ENCODE results near the gene CCDC197. TPM values are rescaled to one million over a fixed set of nuclear protein-coding genes. Genes with fewer than 3 reads are reported as not detected.

CCDC197 gene
- total RNA-seq, 1 donor from 2014 or later, result not detected

- no peak for TF ChIP-seq CTCF (IDR thresholded peaks at IDR 0.05; ENCODE audit: unreplicated experiment)
- no peak for DNase-seq (ENCODE audit: low spot score)
- no peaks in the 10 kb centered on the region for H3K9me3 Mint-ChIP-seq (ENCODE audit: unreplicated experiment)
- H3K27me3 Mint-ChIP-seq (ENCODE audit: unreplicated experiment), result peaks cover 5% of the 10 kb centered on the region
- H3K36me3 Mint-ChIP-seq (ENCODE audit: low read depth, unreplicated experiment), result no peaks in the 10 kb centered on the region
- H3K4me3 Mint-ChIP-seq (ENCODE audit: unreplicated experiment), result no peak overlapping the region
- no peak overlapping the region for H3K27ac Mint-ChIP-seq (ENCODE audit: unreplicated experiment)
- H3K4me1 Mint-ChIP-seq (ENCODE audit: unreplicated experiment), result peaks cover 20% of the 10 kb centered on the region
These were observed 39.1 kb upstream of the CCDC197 start for GRCh38 chr14:93957751-93958566.

- H3K27ac Mint-ChIP-seq (ENCODE audit: unreplicated experiment), result peak overlapping the region; percentile 37
- H3K4me1 Mint-ChIP-seq (ENCODE audit: unreplicated experiment), result peaks cover 27% of the 10 kb centered on the region
- DNase-seq (ENCODE audit: low spot score), result no peak
- H3K27me3 Mint-ChIP-seq (ENCODE audit: unreplicated experiment), result peaks cover 8% of the 10 kb centered on the region
- no peak overlapping the region for H3K4me3 Mint-ChIP-seq (ENCODE audit: unreplicated experiment)
- no peaks in the 10 kb centered on the region for H3K9me3 Mint-ChIP-seq (ENCODE audit: unreplicated experiment)
- TF ChIP-seq CTCF (IDR thresholded peaks at IDR 0.05; ENCODE audit: unreplicated experiment), result no peak
- H3K36me3 Mint-ChIP-seq (ENCODE audit: low read depth, unreplicated experiment), result no peaks in the 10 kb centered on the region
These were observed 38.4 kb upstream of the CCDC197 start for GRCh38 chr14:93958567-93959238.

DNA sequence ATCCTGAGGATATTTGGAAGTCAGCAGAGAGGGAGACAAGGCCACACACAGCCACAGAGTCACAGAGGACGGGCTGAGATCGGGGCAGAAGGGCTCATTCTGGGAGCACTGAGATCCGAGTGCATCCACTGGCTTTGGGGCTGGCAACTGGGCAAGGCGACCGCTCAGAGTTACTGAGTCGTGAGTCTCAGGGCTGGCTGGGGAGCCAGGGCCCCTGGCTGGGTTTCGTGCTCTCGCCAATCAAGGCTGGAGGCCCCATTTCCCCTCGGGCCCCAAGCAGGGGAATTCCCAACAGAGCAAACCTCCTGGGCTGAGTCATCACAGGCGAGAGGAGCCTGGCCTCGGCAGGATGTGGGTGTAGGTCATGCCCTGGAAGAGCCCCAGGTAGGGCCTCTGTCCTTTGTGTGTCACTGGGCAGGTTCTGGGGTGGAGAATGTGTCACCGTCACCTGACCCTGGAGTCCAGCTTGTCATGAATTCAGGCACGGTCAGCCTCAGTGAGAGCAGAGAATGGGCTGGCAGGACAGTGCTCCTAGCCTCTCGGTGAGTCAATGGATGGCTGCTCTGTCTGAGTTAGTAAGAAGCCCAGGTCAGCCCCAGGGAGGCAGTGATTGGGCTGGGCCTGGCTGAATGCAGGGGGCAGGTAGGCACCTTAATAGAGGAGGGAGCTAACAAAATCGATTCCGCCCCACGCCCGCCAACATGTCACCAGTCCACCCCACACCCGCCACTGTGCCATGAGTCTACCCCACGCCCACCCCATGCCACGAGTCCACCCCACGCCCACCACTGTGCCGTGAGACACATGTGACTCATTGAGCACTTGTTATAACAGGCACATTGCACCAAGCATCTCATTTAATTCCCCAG is 37.6 kb upstream of the CCDC197 start:
- TF ChIP-seq CTCF (IDR thresholded peaks at IDR 0.05; ENCODE audit: unreplicated experiment), result no peak
- Mint-ChIP-seq H3K27me3 (ENCODE audit: unreplicated experiment) (peaks cover 6% of the 10 kb centered on the region), H3K27ac (ENCODE audit: unreplicated experiment) (peak overlapping the region; percentile 37), H3K9me3 (ENCODE audit: unreplicated experiment) (no peaks in the 10 kb centered on the region), H3K4me3 (ENCODE audit: unreplicated experiment) (no peak overlapping the region), H3K36me3 (ENCODE audit: low read depth, unreplicated experiment) (no peaks in the 10 kb centered on the region), H3K4me1 (ENCODE audit: unreplicated experiment) (peaks cover 28% of the 10 kb centered on the region)
- DNase-seq (ENCODE audit: low spot score), result peak; percentile 28

GRCh38 chr14:93960108-93960475 is 37.0 kb upstream of the CCDC197 start:
- Mint-ChIP-seq H3K9me3 (ENCODE audit: unreplicated experiment) (no peaks in the 10 kb centered on the region), H3K4me3 (ENCODE audit: unreplicated experiment) (no peak overlapping the region), H3K4me1 (ENCODE audit: unreplicated experiment) (peaks cover 28% of the 10 kb centered on the region), H3K27ac (ENCODE audit: unreplicated experiment) (no peak overlapping the region), H3K36me3 (ENCODE audit: low read depth, unreplicated experiment) (no peaks in the 10 kb centered on the region), H3K27me3 (ENCODE audit: unreplicated experiment) (peaks cover 9% of the 10 kb centered on the region)
- DNase-seq (ENCODE audit: low spot score), result no peak
- TF ChIP-seq CTCF (IDR thresholded peaks at IDR 0.05; ENCODE audit: unreplicated experiment), result no peak

Data from endothelial cell (in vitro differentiated cells).